Liver (tissue), 3 donors: Measurements from ENCODE around the gene RGS12.

Experiments used
- ATF3 ChIP-seq: IDR thresholded peaks from 2 replicates; pipeline ENCODE4 v1.6.1; 2016; ENCODE audit warnings: antibody characterized with exemption
- CTCF ChIP-seq: fragments of 150-350 bp; IDR thresholded peaks from 2 replicates; pipeline ENCODE4 v1.5.1; 2017; ENCODE audit warnings: improper control_type of control experiment, low read depth, low read length; ENCODE audit not compliant: missing input control
- EGR1 ChIP-seq, 2 donors: IDR thresholded peaks; 2 replicates each; pipeline ENCODE4 v1.6.1; 2016 to 2018; ENCODE audit warnings: antibody characterized with exemption in 2 of 2, low read depth in 2 of 2
- FOXA1 ChIP-seq: IDR thresholded peaks from 2 replicates; pipeline ENCODE4 v1.6.1; 2016; ENCODE audit warnings: antibody characterized with exemption
- GABPA ChIP-seq, 2 donors: IDR thresholded peaks in 1 of 2; conservative IDR thresholded peaks in 1 of 2; 2 replicates each; pipeline ENCODE4 v1.6.1; 2016; ENCODE audit warnings: antibody characterized with exemption in 2 of 2, mild to moderate bottlenecking in 1 of 2, moderate library complexity in 1 of 2
- JUND ChIP-seq, 2 donors: IDR thresholded peaks; 2 replicates each; pipeline ENCODE4 v1.6.1; 2016; ENCODE audit warnings: antibody characterized with exemption in 2 of 2
- MAX ChIP-seq: IDR thresholded peaks from 2 replicates; pipeline ENCODE4 v1.6.1; 2016; ENCODE audit warnings: antibody characterized with exemption
- RAD21 ChIP-seq, 2 donors: IDR thresholded peaks; 2 replicates each; pipeline ENCODE4 v1.6.1; 2016; ENCODE audit warnings: antibody characterized with exemption in 2 of 2, mild to moderate bottlenecking in 2 of 2
- REST ChIP-seq: IDR thresholded peaks from 2 replicates; pipeline ENCODE4 v1.6.1; 2016; ENCODE audit warnings: antibody characterized with exemption, mild to moderate bottlenecking
- TAF1 ChIP-seq: conservative IDR thresholded peaks from 2 replicates; pipeline ENCODE4 v1.6.1; 2016; ENCODE audit warnings: antibody characterized with exemption, mild to moderate bottlenecking
- YY1 ChIP-seq: IDR thresholded peaks from 2 replicates; pipeline ENCODE4 v1.6.1; 2016; ENCODE audit warnings: antibody characterized with exemption, mild to moderate bottlenecking
- donor health status: healthy.
- donor health status: healthy.

GRCh38 chr4:3271131-3271530 lies 21.7 kb upstream of the RGS12 start:
- no peak for TF ChIP-seq CTCF
- TF ChIP-seq ATF3 = no peak
- no peak for TF ChIP-seq JUND (IDR thresholded peaks at IDR 0.05)
- TF ChIP-seq TAF1 = no peak
- no peak for TF ChIP-seq MAX
- TF ChIP-seq REST = no peak
- no peak for TF ChIP-seq EGR1 (IDR thresholded peaks at IDR 0.05; ENCODE audit: low read depth in 2 of 2)
- TF ChIP-seq YY1 = no peak
- no peak for TF ChIP-seq RAD21 (IDR thresholded peaks at IDR 0.05)
- no peak for TF ChIP-seq FOXA1
- TF ChIP-seq GABPA (IDR thresholded peaks at IDR 0.05 in 1 of 2, conservative IDR thresholded peaks at IDR 0.05 in 1 of 2) = no peak
